SKM-1 treated with dmso at 0.1 percent for 144 hours (cell line): ENCODE measurements around the gene CERKL.

Experiments used
- DNase-seq: peaks from one replicate; lab custom pipeline; 2025; ENCODE audit not compliant: unreplicated experiment; lab: John Stamatoyannopoulos, UW

Gene CERKL

DNA sequence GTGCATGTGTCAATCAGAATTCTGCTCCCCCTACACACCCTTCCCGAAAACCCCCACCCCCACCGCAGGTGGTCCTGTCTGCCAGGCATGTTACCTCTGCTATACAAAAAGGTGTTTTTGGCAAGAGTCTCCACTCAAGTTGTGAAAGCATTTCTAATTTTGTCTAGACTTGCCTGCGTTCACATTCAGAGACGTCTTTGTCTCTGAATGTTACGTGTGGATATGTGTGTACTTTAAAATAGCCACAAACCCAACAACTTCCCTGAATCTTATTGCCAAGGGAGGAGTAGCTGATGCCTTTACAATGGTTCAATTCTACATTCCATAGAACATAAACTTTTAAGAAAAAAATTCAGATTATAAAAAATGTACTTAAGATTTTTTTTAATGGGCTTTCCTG is 133.1 kb downstream of the CERKL start:
- DNase-seq: no peak

DNA sequence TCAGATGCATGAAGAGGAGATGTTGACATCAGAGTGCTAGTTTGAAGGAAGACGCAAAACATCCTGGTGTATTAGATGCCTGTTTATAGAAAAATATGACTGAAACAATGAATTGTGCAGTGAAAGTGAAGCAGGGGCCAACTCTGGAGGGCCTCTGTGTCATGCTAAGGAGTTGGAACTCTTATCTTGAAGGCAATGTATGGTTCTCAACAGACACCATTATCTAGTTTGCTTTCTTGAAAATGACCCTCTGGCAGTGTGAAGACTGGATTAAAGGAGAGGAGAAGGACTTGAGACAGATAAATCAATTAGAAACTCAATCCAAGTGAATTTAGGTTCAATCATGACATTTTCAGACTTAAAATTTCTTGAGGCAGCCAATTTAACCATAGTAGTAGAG is 136.7 kb downstream of the CERKL start:
- DNase-seq: no peak

DNA sequence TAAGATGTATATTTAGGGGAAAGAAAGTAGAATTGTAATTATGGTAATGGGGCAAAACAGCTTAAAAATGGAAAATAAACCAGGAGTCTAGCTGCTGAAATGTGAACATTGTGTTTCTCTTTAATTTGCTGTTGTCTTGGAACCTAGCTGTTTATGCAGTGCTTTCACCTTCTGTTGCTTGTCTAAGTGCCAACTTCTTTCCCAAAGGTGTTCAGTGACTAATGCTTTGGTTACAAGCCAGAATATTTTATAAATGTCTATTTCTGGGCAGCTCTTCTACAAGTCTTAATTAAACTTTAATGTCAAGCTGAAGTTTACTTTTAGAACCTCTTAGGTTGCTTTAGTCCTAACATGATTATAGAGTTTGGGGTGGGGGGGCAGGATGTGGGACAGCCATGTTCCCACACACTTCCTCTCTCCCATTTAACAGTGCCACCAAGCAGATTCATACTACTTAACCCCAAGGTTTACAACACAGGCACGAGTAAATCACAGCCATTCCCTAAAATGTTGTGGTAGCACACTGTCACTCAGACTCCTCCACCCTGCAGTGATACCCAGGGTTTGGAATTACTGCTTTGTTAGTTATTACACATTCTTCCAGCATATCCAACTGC is 139.1 kb downstream of the CERKL start:
- DNase-seq: no peak

DNA sequence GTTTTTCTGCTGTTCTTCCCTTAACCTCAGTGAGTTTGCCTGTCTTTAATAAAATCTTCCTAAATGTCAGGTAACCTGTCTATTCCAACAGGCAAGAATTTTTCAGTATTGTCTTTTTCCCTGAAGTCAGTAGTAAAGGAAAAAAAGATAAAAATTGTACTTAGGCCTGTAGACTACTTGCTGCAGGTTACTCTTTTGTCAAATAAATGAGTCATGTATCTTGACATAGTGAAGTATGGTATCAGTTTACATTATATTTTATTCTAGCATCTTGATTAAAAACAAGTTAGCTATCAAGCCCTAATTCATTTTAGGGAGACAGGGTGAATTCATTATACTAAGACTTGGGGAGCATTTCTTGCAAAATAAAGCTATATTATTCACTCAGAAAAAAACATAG is 139.9 kb downstream of the CERKL start:
- DNase-seq: no peak

DNA sequence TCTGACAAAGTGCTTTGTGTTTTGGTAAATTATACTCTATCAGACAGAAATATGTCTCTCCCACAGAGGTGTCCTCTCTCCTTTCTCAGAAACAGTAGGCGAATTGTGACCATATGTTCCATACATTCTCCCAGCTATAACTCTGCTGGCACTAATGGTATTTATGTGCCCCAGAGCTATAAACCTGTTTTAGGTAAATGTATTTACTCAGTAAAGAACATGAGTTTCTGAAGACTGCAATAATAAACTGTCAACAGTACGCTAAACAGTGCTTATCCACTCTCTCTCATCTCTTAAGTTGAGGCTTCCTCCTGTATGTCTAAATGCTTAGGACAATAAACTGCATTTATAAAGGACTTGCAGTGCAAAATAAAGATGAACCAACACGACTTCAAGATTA is 141.2 kb downstream of the CERKL start:
- no peak for DNase-seq

DNA sequence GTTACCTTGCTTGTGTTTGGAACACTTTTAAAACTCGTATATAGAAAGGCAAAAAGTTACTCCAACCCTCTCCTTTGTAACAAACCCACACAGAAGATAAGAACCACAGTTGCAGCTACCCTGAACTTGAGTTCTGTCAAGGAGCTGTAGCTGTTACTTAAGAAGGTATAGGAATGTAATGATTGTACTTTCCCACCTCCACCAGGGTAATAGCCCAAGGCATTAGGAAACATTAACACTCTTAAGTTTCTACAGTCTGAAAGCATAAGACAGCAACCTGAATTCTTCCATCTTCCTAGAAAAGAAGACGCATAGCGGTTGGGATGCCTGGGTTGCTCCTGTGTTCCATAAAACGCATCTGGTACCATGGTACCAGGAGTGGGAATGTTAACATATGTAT is 156.7 kb downstream of the CERKL start:
- DNase-seq: no peak

DNA sequence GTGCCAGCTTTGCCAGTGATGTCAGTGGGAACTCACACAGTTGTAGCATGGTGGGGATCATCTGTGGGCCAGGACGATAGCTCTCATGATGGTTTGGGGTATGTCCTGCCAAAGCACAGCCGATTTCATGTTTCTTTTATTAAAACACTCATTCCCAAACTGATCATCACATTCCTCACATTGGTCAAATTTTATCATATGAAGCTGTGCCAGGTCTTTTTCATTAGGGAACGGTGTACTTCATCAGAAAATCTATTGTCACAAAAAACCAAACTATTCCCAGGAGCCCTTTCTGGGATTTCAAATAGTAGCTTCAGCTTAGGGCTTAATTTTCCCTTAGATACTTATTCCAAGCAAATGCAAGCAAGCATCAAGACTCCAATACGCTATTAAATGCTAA is 157.7 kb downstream of the CERKL start:
- no peak for DNase-seq
